ENCODE measurements around the gene PDPR.
A peak's percentile ranks its signal among the peaks of the same experiment; 100 is the strongest.
"Not testable (repeated sequence)": the region's sequence is repeated elsewhere in the genome, so short reads cannot be mapped to it uniquely, and the experiment has no call there.

The PDPR gene

DNA sequence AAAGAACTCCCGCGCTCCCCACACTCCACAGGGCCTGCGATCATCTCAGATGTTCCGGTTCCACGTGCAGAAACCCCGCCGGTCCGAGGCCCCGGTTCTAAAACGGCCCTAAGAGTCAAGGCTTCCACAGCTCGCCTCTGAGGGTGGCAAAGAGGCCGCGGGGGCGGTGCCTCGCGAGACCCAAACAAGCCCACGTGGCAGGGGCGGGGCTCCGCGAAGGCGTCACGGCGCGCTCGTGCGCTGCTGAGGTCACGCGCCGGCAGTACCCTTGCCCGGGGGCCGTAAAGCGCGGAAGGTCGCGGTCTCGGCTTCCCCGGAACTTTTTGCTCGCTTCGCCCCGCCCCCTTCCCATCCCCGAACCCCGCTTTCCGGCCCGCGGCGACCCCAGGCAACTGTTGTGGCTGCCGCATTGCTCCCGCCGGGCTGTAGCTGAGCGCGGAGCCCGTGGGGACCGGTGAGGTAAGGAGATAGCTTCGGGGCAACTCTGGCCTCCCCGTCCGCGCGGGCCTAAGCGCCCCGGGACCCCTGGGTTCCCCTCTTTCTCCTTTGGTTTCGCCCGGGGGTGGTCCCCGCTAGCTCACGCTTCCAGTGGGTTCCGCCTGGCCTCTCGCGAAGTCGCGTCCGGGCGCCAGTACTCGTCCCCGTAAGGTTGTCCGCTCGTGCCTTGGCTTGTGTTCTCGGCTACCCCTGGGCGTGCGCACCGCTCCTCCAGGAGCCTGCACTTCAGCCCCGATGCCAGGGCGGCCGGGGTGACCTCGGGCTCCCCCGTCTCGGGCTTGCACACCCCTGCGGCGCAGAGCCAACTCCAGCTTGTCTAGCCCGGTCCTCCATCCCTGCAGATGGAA lies at the start of gene PDPR:
PDPR (plus strand) TSS at position 351 of the 845 bp plus-strand sequence. CDS start 6,161 bp downstream, outside the sequence.
- peaks cover 0 to 14% (median 0%) of the 10 kb centered on the region in 11 experiments; a peak in 7 of 22 replicates for H3K36me3 ChIP-seq
- peak within 1 kb of the TSS; percentile 77 to 88 (median 81) for H3K4me2 ChIP-seq
- peak within 1 kb of the TSS; percentile 70 to 89 (median 80) for H3K4me3 ChIP-seq
- H3K27ac ChIP-seq = peak within 1 kb of the TSS; percentile 69 to 84 (median 81)
- not testable (repeated sequence) for H3K27me3 ChIP-seq; H3K9me3 ChIP-seq (replicated peaks in 1 of 11)
- peaks cover 6 to 34% (median 25%) of the 10 kb centered on the region in 10 experiments; a peak in 19 of 20 replicates for H3K4me1 ChIP-seq
- peak within 1 kb of the TSS; percentile 83 to 92 (median 85) for H3K9ac ChIP-seq
- H4K20me1 ChIP-seq = peaks cover 9 to 36% (median 19%) of the 10 kb centered on the region in 11 experiments; a peak in 18 of 22 replicates

DNA sequence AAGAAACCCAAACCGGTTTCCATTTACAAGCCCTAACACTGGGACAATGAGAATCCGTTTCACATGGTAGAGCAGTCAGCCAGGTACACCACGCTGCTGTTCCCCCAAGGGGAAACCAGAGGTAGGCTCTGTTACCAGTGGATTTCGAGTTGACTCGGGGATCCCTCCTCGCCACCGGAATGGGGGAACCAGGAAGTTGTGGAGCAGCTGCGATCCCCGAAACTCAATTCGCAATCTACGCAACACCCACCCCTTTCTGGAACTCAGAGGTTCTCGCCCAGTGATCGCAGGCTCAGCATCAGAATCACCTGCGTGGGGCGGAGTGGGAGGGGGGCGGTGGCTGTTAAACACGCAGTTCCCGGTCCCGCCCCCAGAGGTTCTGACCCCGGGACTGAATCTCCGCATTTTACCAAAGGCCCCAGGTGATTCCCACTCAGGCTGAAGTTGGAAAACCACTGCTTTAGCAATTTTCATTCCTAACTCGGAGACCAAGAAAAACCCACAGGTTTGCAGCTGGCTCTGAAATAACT lies 49.2 kb upstream of the PDPR start:
- Histone ChIP-seq H3K4me2 (peak overlapping the region; percentile 86 to 98 (median 92)), H3K27ac (peak overlapping the region; percentile 71 to 86 (median 78)), H4K20me1 (peaks cover 17 to 52% (median 38%) of the 10 kb centered on the region in 11 experiments; a peak in 17 of 22 replicates), H3K9ac (peak overlapping the region; percentile 78 to 92 (median 84)), H3K4me3 (peak overlapping the region; percentile 77 to 87 (median 82)), H3K4me1 (peaks cover 4 to 31% (median 18%) of the 10 kb centered on the region in 10 experiments)
- H3K36me3 ChIP-seq; H3K9me3 ChIP-seq (replicated peaks in 1 of 11); H3K27me3 ChIP-seq: not testable (repeated sequence)

- not testable (repeated sequence) for H3K27me3 ChIP-seq; H3K36me3 ChIP-seq; H3K9me3 ChIP-seq (replicated peaks in 1 of 11)
- Histone ChIP-seq H3K4me1 (peaks cover 4 to 31% (median 18%) of the 10 kb centered on the region in 10 experiments), H3K27ac (peak overlapping the region; percentile 71 to 86 (median 78)), H3K9ac (peak overlapping the region; percentile 78 to 92 (median 84)), H4K20me1 (peaks cover 15 to 47% (median 34%) of the 10 kb centered on the region in 11 experiments; a peak in 17 of 22 replicates), H3K4me2 (peak overlapping the region; percentile 86 to 98 (median 92)), H3K4me3 (peak overlapping the region; percentile 77 to 87 (median 82))
Measured at GRCh38 chr16:70065376-70065745, 48.8 kb upstream of the PDPR start.

DNA sequence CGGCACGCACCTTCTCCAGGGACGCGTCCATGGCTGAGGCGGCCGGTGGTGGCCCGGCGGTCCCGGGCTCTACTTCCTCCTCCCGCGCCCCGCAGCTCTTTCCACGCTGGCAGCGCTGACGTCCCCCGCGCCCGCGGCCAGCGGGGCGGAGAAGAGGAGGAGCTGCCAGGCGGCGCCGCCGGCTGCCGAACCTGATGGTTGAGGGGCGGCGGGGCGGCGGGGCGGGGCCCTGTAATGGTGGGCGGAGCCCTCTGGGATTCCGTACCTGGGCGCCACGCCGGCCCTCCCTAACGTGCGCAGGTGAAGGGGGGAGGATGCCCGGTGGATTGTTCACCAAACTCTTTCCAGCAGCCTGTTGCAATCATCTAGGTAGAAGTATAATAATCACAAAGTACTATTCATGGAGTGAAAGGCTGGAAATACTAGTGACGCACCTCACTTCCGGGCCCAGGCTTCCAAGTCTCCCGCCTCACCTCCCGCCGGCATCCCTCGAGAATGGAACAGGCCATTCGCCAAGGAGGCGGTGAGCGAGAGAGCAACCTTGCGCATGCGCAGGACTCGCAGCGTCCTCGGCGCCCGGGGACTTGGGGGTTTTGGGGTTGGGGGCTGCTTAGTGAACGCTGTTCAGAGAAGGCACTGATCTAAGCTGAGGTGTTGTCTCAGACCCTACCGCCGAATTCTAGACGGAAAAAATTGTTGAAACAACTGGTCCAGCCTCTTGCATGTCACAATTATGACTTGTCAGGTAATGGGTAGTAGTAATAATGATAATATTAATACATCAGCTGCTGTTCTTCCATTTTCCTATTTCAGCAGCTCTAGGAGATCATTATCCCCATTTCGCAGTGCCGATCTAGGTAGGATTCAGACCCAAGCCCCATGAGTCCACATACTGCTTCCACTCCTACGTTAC lies 48.1 kb upstream of the PDPR start:
- Histone ChIP-seq H3K9ac (peak overlapping the region; percentile 78 to 92 (median 84)), H3K27ac (peak overlapping the region; percentile 71 to 86 (median 78)), H4K20me1 (peaks cover 13 to 41% (median 29%) of the 10 kb centered on the region in 11 experiments; a peak in 17 of 22 replicates), H3K4me2 (peak overlapping the region; percentile 86 to 98 (median 92)), H3K4me1 (peaks cover 4 to 31% (median 18%) of the 10 kb centered on the region in 10 experiments), H3K4me3 (peak overlapping the region; percentile 77 to 87 (median 82))
- not testable (repeated sequence) for H3K27me3 ChIP-seq; H3K36me3 ChIP-seq; H3K9me3 ChIP-seq (replicated peaks in 1 of 11)

DNA sequence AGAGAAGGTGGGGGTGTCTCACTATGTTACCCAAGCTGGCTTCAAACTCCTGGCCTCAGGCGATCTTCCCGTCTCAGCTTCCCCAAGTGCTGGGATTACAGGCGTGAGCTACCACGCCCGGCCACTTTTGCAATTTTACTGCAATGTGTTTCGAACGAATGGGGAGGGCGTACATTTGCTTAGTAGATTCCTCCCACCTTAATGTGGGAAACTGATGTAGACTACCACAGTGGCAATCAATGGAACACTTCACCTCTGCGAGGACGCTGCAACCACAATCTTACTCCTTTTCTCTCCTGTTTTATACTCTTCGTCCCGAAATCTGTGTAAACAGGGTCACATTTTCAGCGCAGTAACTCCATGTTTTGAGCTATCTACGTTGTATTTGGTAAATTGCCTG lies 47.4 kb upstream of the PDPR start:
- not testable (repeated sequence) for H3K9ac ChIP-seq; H3K9me3 ChIP-seq (replicated peaks in 1 of 11); H3K27ac ChIP-seq; H3K4me3 ChIP-seq; H3K27me3 ChIP-seq; H3K36me3 ChIP-seq
- peak overlapping the region in 9 of 11 experiments; percentile 56 to 97 (median 92); a peak in 11 of 22 replicates for H3K4me2 ChIP-seq
- H3K4me1 ChIP-seq = peaks cover 4 to 28% (median 18%) of the 10 kb centered on the region in 10 experiments
- H4K20me1 ChIP-seq = peaks cover 10 to 34% (median 22%) of the 10 kb centered on the region in 11 experiments; a peak in 17 of 22 replicates

- not testable (repeated sequence) for H3K4me1 ChIP-seq; H3K9me3 ChIP-seq (replicated peaks in 1 of 11); H4K20me1 ChIP-seq; H3K4me3 ChIP-seq; H3K27me3 ChIP-seq; H3K27ac ChIP-seq; H3K9ac ChIP-seq; H3K4me2 ChIP-seq; H3K36me3 ChIP-seq
Measured at GRCh38 chr16:70079081-70079480, 35.1 kb upstream of the PDPR start.

DNA sequence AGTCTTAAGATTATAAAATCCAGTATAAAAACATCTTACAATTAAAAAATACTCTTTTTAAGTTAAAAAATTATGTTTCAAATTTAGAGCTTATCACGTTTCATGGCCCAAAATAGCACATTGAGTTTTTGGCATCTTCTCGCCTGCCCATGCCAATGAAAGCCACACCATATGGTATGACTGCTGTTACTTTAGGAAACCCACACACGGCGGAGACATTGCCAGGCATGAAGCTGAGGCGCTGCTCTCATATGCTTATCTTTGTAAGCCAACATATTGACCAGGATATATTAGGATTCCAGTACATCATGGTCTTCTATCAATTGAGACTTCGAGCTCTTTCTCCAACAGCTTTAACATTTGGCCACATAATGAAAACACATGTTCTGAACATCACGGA lies 32.9 kb upstream of the PDPR start:
- not testable (repeated sequence) for H3K36me3 ChIP-seq; H3K4me3 ChIP-seq; H3K27ac ChIP-seq; H3K9me3 ChIP-seq (replicated peaks in 1 of 11); H4K20me1 ChIP-seq; H3K9ac ChIP-seq; H3K4me1 ChIP-seq; H3K27me3 ChIP-seq; H3K4me2 ChIP-seq

GRCh38 chr16:70083931-70084330 lies 30.2 kb upstream of the PDPR start:
- H3K27me3 ChIP-seq = not testable (repeated sequence)

GRCh38 chr16:70088160-70088559 lies 26.0 kb upstream of the PDPR start:
- not testable (repeated sequence) for H3K27me3 ChIP-seq

More at GRCh38 chr16:70083931-70084330, 30.2 kb upstream of the PDPR start:
- H3K4me3 ChIP-seq; H3K27ac ChIP-seq; H3K36me3 ChIP-seq; H3K9me3 ChIP-seq (replicated peaks in 1 of 11); H3K4me1 ChIP-seq; H3K4me2 ChIP-seq; H3K9ac ChIP-seq; H4K20me1 ChIP-seq: not testable (repeated sequence)

DNA sequence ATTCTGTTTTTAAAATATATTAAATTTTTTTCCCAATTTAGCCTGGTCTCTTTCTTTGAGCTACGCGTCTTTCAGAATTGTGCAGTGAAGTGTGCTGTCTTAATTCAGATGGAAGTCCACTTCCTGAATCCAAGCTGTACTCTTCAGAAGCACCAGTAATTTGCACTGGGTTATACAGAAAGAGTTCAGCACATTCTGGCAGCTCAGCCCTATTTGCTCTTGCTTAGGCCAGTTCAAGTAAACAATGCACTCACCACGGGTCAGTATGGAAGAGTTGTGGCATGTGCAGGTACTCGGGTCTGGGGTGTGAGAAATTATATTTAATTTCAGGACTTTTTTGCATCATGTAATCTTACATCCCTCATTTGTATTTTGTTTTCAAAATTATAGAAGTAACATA lies 25.3 kb upstream of the PDPR start:
- H3K36me3 ChIP-seq; H3K9ac ChIP-seq; H3K4me3 ChIP-seq; H3K9me3 ChIP-seq (replicated peaks in 1 of 11); H4K20me1 ChIP-seq; H3K4me1 ChIP-seq; H3K27me3 ChIP-seq; H3K27ac ChIP-seq; H3K4me2 ChIP-seq: not testable (repeated sequence)

More at GRCh38 chr16:70088160-70088559, 26.0 kb upstream of the PDPR start:
- H3K4me2 ChIP-seq; H3K27ac ChIP-seq; H4K20me1 ChIP-seq; H3K4me1 ChIP-seq; H3K9ac ChIP-seq; H3K4me3 ChIP-seq; H3K9me3 ChIP-seq (replicated peaks in 1 of 11); H3K36me3 ChIP-seq: not testable (repeated sequence)

- H3K4me2 ChIP-seq; H3K4me3 ChIP-seq; H3K4me1 ChIP-seq; H3K9ac ChIP-seq; H4K20me1 ChIP-seq; H3K9me3 ChIP-seq (replicated peaks in 1 of 11); H3K27ac ChIP-seq; H3K36me3 ChIP-seq; H3K27me3 ChIP-seq: not testable (repeated sequence)
Measured at GRCh38 chr16:70089289-70089688, 24.8 kb upstream of the PDPR start.

- not testable (repeated sequence) for H3K27ac ChIP-seq; H3K4me2 ChIP-seq; H3K9ac ChIP-seq; H3K4me3 ChIP-seq; H3K36me3 ChIP-seq; H3K27me3 ChIP-seq; H3K9me3 ChIP-seq (replicated peaks in 1 of 11); H4K20me1 ChIP-seq; H3K4me1 ChIP-seq
Measured at GRCh38 chr16:70091104-70091503, 23.0 kb upstream of the PDPR start.

DNA sequence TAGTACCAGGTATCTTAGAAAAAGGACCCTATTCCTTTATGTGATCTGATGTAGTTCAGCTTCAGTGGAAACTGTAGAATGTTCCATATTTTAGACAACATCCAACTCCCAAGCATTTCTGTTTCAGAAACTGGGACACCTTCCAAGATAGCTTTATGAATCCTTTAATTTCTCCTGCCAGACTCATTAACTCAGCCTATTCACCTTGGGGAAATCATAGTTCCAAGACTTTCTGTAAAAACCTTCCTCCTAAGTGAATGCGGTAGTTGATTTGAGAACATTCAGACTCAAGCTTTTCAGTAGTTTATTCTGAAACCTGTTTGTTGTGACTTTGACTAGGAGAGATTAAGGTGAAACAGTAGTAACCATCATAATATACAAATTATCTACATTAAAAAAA lies 20.0 kb upstream of the PDPR start:
- H3K27ac ChIP-seq; H3K9ac ChIP-seq; H3K9me3 ChIP-seq (replicated peaks in 1 of 11); H3K36me3 ChIP-seq; H4K20me1 ChIP-seq; H3K27me3 ChIP-seq; H3K4me3 ChIP-seq; H3K4me2 ChIP-seq; H3K4me1 ChIP-seq: not testable (repeated sequence)
